ENCODE results near the gene TRIM17. TPM values are rescaled to one million over a fixed set of nuclear protein-coding genes. Genes with fewer than 3 reads are reported as not detected.

TRIM17 gene
- total and polyA plus RNA-seq, 2 experiments from 2014 or later: 0.86 to 1.1 TPM

DNA sequence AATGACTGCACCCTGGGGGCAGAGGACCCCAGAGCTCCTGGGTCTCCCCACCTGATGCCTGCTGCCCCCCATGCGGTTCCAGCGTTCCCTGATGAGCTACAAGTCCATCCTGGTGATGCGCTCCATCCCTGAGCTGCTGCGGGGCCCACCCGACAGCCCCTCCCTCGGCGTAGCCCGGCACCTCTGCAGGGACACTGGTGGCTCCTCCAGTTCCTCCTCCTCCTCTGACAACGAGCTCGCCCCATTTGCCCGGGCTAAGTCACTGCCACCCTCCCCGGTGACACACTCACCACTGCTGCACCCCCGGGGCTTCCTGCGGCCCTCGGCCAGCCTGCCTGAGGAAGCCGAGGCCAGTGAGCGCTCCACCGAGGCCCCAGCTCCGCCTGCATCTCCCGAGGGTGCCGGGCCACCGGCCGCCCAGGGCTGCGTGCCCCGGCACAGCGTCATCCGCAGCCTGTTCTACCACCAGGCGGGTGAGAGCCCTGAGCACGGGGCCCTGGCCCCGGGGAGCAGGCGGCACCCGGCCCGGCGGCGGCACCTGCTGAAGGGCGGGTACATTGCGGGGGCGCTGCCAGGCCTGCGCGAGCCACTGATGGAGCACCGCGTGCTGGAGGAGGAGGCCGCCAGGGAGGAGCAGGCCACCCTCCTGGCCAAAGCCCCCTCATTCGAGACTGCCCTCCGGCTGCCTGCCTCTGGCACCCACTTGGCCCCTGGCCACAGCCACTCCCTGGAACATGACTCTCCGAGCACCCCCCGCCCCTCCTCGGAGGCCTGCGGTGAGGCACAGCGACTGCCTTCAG lies 45.5 kb downstream of the TRIM17 start (continued):
- TF ChIP-seq EZH2phosphoT487 (IDR thresholded peaks at IDR 0.05; ENCODE audit: unreplicated experiment) (no peak), POLR2AphosphoS5 (IDR thresholded peaks at IDR 0.05; ENCODE audit: low read depth) (no peak), CTCF (conservative IDR thresholded peaks at IDR 0.05; ENCODE audit: low read depth in 2 of 2) (no peak), ZNF114 (CRISPR knock-in tag; IDR thresholded peaks at IDR 0.05) (no peak), CREB1 (CRISPR knock-in tag; IDR thresholded peaks at IDR 0.05; ENCODE audit: low read depth) (no peak), STAT1 (IDR thresholded peaks at IDR 0.05; ENCODE audit: unreplicated experiment) (no peak), EZH2 (IDR thresholded peaks at IDR 0.05; ENCODE audit: low read depth, unreplicated experiment) (no peak), REST (IDR thresholded peaks at IDR 0.05; ENCODE audit: unreplicated experiment) (no peak)
- TF ChIP-seq, protein P1, sequence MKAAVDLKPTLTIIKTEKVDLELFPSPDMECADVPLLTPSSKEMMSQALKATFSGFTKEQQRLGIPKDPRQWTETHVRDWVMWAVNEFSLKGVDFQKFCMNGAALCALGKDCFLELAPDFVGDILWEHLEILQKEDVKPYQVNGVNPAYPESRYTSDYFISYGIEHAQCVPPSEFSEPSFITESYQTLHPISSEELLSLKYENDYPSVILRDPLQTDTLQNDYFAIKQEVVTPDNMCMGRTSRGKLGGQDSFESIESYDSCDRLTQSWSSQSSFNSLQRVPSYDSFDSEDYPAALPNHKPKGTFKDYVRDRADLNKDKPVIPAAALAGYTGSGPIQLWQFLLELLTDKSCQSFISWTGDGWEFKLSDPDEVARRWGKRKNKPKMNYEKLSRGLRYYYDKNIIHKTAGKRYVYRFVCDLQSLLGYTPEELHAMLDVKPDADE (IDR thresholded peaks at IDR 0.05): no peak

DNA sequence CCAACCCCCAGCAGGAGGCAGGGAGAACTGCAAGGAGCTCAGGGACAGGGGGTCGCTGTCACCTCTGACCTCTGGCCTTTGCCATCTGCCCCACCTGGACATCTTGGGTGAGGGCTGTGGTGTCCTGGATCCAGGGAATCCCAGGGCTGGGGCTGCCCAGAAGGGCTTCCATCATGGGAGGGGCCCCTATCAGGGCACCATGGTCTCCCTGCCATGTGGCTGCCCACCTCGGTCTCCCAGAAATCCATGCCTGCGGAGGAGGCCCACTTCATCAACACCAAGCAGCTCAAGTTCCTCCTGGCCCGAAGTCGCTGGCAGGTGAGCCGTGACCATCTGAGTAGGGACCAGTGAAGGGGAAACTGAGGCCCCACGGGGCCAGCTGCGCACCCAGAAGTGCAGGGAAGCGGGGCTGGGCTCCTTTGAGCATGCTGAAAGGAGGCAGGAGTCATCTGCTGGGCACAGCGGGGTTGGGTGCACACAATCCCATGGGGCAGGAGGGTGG lies 46.2 kb downstream of the TRIM17 start:
- no peaks in the 10 kb centered on the region for H3K36me3 ChIP-seq (ENCODE audit: insufficient read depth)
- H3K4me1 ChIP-seq (ENCODE audit: insufficient read depth): no peaks in the 10 kb centered on the region
- H3K9me3 Mint-ChIP-seq: no peaks in the 10 kb centered on the region
- H3K27me3 ChIP-seq (ENCODE audit: insufficient read depth): no peaks in the 10 kb centered on the region
- H3K79me2 ChIP-seq (replicated peaks; ENCODE audit: insufficient read depth): no peaks in the 10 kb centered on the region
- no peak overlapping the region for H3K4me2 ChIP-seq
- ATAC-seq: no peak
- H3K27me3 Mint-ChIP-seq (ENCODE audit: insufficient read depth, low read depth, poor library complexity): peaks cover 5% of the 10 kb centered on the region
- no peak overlapping the region for H3K27ac ChIP-seq (ENCODE audit: low read depth)
- no peak for DNase-seq (ENCODE audit: low spot score)
- H3K9me2 ChIP-seq (ENCODE audit: insufficient read depth): no peaks in the 10 kb centered on the region
- no peak overlapping the region for H2AFZ ChIP-seq
- no peaks in the 10 kb centered on the region for H3K36me3 Mint-ChIP-seq (ENCODE audit: low read depth)
- H3F3A ChIP-seq (replicated peaks; ENCODE audit: low read depth): no peaks in the 10 kb centered on the region
- no peak overlapping the region for H3K27ac Mint-ChIP-seq
- H3K4me3 Mint-ChIP-seq: no peak overlapping the region
- H3K4me3 ChIP-seq: no peak overlapping the region
- H3K4me1 Mint-ChIP-seq: peaks cover 5% of the 10 kb centered on the region; the same call in 1 of the 3 replicates
- no peaks in the 10 kb centered on the region for H4K20me1 ChIP-seq (replicated peaks; ENCODE audit: insufficient read depth)
- TF ChIP-seq EZH2 (IDR thresholded peaks at IDR 0.05; ENCODE audit: low read depth, unreplicated experiment): no peak
- TF ChIP-seq REST (IDR thresholded peaks at IDR 0.05; ENCODE audit: unreplicated experiment): no peak
- TF ChIP-seq POLR2AphosphoS5 (IDR thresholded peaks at IDR 0.05; ENCODE audit: low read depth): no peak
- TF ChIP-seq, protein P1 (IDR thresholded peaks at IDR 0.05): no peak
- TF ChIP-seq NANOG (IDR thresholded peaks at IDR 0.05; ENCODE audit: borderline replicate concordance): no peak
- TF ChIP-seq STAT1 (IDR thresholded peaks at IDR 0.05; ENCODE audit: unreplicated experiment): no peak
- TF ChIP-seq ZNF114 (CRISPR knock-in tag; IDR thresholded peaks at IDR 0.05): no peak
- no peak for TF ChIP-seq EZH2phosphoT487 (IDR thresholded peaks at IDR 0.05; ENCODE audit: unreplicated experiment)
- no peak for TF ChIP-seq JUNB (IDR thresholded peaks at IDR 0.05; ENCODE audit: unreplicated experiment)
- no peak for TF ChIP-seq CREB1 (CRISPR knock-in tag; IDR thresholded peaks at IDR 0.05; ENCODE audit: low read depth)
- no peak for TF ChIP-seq CTCF (conservative IDR thresholded peaks at IDR 0.05; ENCODE audit: low read depth in 2 of 2)
